Activated CD4-positive, alpha-beta T cell treated with anti-CD3 and anti-CD28 coated beads, Interleukin-2, amount 10 ng/mL, durations not matched to agents 7 days and 5 days (primary cell): ENCODE data around the gene CHID1. TPM values are rescaled to one million over a fixed set of nuclear protein-coding genes. Genes with fewer than 3 reads are reported as not detected.

ENCODE experiments used
- CTCF ChIA-PET: fragments of 350-600 bp; sonication (Branson Sonifier 250); formaldehyde crosslinking; loops from one replicate; lab custom pipeline; 2021; ENCODE audit warnings: antibody characterized with exemption; lab: Charles Lee
- POLR2A ChIA-PET: fragments of 350-600 bp; sonication (Branson Sonifier 250); formaldehyde crosslinking; loops from one replicate; lab custom pipeline; 2021; ENCODE audit warnings: antibody characterized with exemption; lab: Charles Lee
- DNase-seq: peaks from one replicate; pipeline ENCODE4 v3.0.0-alpha.2; 2020
- H3K27ac Mint-ChIP-seq: one replicate; pipeline ENCODE4 v1.8.0; 2021; ENCODE audit warnings: mild to moderate bottlenecking, moderate library complexity, mixed read lengths
- H3K27me3 Mint-ChIP-seq: one replicate; pipeline ENCODE4 v1.8.0; 2021; ENCODE audit warnings: mixed read lengths
- H3K36me3 Mint-ChIP-seq: one replicate; pipeline ENCODE4 v1.8.0; 2021; ENCODE audit warnings: low read depth, mixed read lengths
- H3K4me1 Mint-ChIP-seq: one replicate; pipeline ENCODE4 v1.8.0; 2021; ENCODE audit warnings: mixed read lengths
- H3K4me3 Mint-ChIP-seq: one replicate; pipeline ENCODE4 v1.8.0; 2021; ENCODE audit warnings: mild to moderate bottlenecking, moderate library complexity, mixed read lengths
- H3K9me3 Mint-ChIP-seq: one replicate; pipeline ENCODE4 v1.8.0; 2021; ENCODE audit warnings: mixed read lengths
- total RNA-seq, 2 experiments: library from RNA; stranded (reverse); gene quantifications; one replicate each; pipeline ENCODE4 v1.2.3, GENCODE V29; 2021

CHID1 gene
- total RNA-seq, 2 experiments from 2014 or later, result 42.6 to 45.5 TPM

- no peak for DNase-seq
- no peaks in the 10 kb centered on the region for H3K9me3 Mint-ChIP-seq
- no peak overlapping the region for H3K4me3 Mint-ChIP-seq
- ChIA-PET CTCF (no interaction called here), POLR2A (no interaction called here)
- H3K27ac Mint-ChIP-seq, result no peak overlapping the region
- H3K27me3 Mint-ChIP-seq, result no peaks in the 10 kb centered on the region
- H3K4me1 Mint-ChIP-seq, result no peaks in the 10 kb centered on the region
- H3K36me3 Mint-ChIP-seq, result peaks cover 15% of the 10 kb centered on the region
These were observed 10.9 kb downstream of the CHID1 start for GRCh38 chr11:899724-900123.

DNA sequence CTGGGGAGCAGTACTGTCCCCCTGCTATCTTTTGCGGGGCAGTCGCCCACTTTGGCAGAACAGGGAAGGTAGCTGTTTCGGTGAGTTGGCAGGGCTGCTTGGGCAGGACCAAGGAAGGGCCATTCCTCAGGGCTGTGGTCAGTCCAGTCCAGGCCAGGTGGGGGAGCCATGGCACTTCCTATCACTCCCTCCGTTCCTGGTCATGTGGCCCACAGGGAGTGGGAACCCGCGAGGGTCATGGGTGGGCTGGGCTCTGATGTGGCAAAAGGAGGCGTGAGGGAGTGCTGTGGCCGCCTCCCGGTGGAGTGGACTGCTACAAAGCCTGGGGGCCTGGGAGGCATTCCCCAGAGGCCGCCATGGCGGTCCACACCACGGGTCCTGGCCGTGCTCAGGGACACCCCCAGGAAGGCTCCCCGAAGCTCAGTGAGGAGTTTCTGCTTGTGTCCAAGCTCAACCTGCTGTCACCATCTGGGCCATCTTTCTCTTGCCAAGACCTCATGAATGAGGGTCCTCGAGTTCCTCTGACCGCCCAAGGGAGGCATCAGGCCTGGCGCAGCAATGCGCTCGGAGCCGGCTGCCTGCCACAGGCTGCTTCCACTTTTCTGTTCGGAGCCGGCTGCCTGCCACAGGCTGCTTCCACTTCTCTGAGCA, 11.9 kb downstream of the CHID1 start:
- Mint-ChIP-seq H3K9me3 (no peaks in the 10 kb centered on the region), H3K27me3 (no peaks in the 10 kb centered on the region), H3K36me3 (peaks cover 10% of the 10 kb centered on the region), H3K27ac (no peak overlapping the region), H3K4me3 (no peak overlapping the region), H3K4me1 (no peaks in the 10 kb centered on the region)
- CTCF ChIA-PET, result no interaction called here
- no peak for DNase-seq
- POLR2A ChIA-PET, result no interaction called here

- Mint-ChIP-seq H3K27me3 (no peaks in the 10 kb centered on the region), H3K4me3 (no peak overlapping the region), H3K9me3 (no peaks in the 10 kb centered on the region), H3K4me1 (no peaks in the 10 kb centered on the region), H3K27ac (no peak overlapping the region), H3K36me3 (peaks cover 8% of the 10 kb centered on the region)
- DNase-seq, result no peak
- ChIA-PET CTCF (no interaction called here), POLR2A (no interaction called here)
These were observed 12.5 kb downstream of the CHID1 start for GRCh38 chr11:898143-898511.

- Mint-ChIP-seq H3K27ac (no peak overlapping the region), H3K4me3 (no peak overlapping the region), H3K36me3 (peaks cover 8% of the 10 kb centered on the region), H3K9me3 (no peaks in the 10 kb centered on the region), H3K4me1 (no peaks in the 10 kb centered on the region), H3K27me3 (no peaks in the 10 kb centered on the region)
- POLR2A ChIA-PET, result no interaction called here
- CTCF ChIA-PET, result no interaction called here
- no peak for DNase-seq
These were observed 13.1 kb downstream of the CHID1 start for GRCh38 chr11:897253-898142.

DNA sequence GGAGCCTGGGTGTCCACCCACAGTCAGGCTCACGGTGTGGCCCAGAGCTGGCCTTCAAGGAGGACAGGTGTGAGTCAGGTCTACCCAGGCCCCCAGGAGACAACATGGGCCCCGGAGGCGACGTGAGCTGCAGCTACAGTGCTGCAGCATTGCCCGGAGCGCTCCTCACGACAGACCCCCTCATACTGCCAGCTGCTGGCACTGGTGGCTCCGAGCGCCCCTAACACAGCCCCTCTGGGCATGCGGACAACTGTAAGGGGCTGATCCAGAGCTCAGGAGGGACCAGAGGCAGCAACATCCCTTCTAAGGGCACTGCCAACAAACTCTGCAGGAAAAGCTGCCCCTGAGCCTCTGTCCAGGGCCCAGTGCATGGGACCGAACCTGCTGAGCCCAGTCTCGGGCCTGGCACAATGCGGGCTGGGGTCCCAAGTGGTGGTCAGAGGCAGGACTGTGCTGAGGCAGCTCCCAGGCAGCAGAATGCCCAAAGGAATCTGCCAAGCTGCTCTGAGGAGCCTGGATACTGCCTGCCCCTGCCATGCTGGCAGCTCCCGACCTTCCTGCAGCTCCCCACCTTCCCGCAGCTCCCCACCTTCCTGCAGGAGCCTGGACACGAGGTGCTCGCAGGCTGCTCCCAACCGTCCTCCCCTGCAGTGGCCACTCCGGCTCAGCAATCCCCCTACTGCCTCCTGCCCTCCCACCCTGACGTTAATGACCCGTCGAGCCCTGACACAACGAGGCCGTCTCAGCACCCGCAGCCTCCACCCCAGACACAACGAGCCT, 15.1 kb downstream of the CHID1 start:
- H3K4me1 Mint-ChIP-seq, result no peaks in the 10 kb centered on the region
- CTCF ChIA-PET, result interaction anchor here (0.6 kb wide), 1 partner anchor 396 kb away, joined by 3 read pairs; no protein-coding TSS in a partner anchor
- H3K9me3 Mint-ChIP-seq, result no peaks in the 10 kb centered on the region
- H3K27ac Mint-ChIP-seq, result no peak overlapping the region
- H3K36me3 Mint-ChIP-seq, result peaks cover 2% of the 10 kb centered on the region
- no peaks in the 10 kb centered on the region for H3K27me3 Mint-ChIP-seq
- POLR2A ChIA-PET, result no interaction called here
- no peak for DNase-seq
- no peak overlapping the region for H3K4me3 Mint-ChIP-seq

DNA sequence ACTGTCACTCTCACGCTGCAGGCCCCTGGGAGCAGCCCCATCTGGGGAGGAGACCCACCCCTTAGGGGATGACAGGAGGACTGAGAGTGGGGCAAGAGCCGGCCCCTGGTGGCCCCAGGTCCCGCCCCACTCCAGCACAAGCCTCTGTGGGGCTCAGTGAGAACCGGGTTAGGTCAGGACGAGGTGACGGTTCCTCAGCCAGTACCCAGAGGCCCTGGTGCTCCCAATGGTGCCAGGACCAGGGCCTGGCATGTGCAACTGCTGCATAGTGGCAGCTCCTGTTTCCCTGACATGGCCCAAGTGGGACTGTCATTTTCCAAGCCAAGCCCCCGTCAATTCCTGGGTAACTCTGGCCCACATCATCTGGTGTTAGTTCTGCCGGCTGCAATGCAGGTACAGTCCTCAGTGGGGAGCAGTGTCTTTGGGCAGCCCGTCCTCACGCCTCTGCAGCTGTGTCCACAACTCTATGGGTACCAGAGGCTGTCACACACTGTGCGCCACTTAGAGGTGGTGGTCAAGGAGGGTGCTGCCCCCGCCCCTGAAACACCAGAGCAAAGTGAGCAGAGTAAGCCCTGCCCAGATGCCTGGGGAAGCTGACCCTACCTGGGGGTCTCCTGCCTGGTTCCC, 15.9 kb downstream of the CHID1 start:
- ChIA-PET CTCF (interaction anchor here (0.7 kb wide), 1 partner anchor 21 kb away, joined by 3 read pairs; no protein-coding TSS in a partner anchor), POLR2A (no interaction called here)
- no peak for DNase-seq
- Mint-ChIP-seq H3K4me3 (no peak overlapping the region), H3K27me3 (no peaks in the 10 kb centered on the region), H3K9me3 (no peaks in the 10 kb centered on the region), H3K4me1 (no peaks in the 10 kb centered on the region), H3K27ac (no peak overlapping the region), H3K36me3 (no peaks in the 10 kb centered on the region)

DNA sequence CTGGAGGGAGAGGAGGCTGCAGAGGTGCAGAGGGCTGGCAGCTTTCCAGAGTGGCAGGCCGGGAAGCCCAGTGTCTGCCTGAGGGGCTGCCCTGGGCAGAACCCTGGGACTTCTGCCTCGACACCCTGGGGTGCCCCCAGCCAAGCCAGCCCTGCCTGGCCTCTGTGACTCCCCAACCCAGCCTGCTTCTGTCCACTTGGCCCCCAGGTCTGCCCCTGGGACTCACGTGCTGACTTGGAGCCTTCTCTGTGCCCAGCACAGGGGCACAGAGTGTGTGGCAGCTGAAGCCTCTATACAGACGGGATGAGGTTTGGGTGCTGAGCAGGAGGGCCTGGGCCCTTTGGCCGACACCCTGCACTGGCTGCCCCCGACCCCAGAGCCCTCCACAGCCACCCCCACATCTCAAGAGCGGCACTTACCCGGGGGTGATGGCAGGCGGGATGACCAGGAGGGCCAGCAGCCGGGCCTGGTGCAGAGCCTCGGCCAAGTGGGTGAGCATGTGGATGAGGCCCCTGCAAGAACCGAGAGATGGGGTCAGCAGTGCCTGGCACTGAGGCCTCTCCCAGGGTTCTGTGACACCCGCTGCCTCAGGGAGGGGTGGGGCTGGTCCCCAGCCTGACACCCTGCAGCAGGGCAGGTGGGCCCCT, 17.5 kb downstream of the CHID1 start:
- Mint-ChIP-seq H3K4me3 (no peak overlapping the region), H3K27ac (no peak overlapping the region), H3K27me3 (no peaks in the 10 kb centered on the region), H3K36me3 (no peaks in the 10 kb centered on the region), H3K9me3 (no peaks in the 10 kb centered on the region), H3K4me1 (no peaks in the 10 kb centered on the region)
- DNase-seq, result no peak
- CTCF ChIA-PET, result no interaction called here
- POLR2A ChIA-PET, result no interaction called here

- H3K4me3 Mint-ChIP-seq, result no peak overlapping the region
These were observed 19.6 kb downstream of the CHID1 start for GRCh38 chr11:890794-891540.

GRCh38 chr11:889687-890475, 20.7 kb downstream of the CHID1 start:
- H3K27me3 Mint-ChIP-seq, result no peaks in the 10 kb centered on the region
- H3K4me3 Mint-ChIP-seq, result no peak overlapping the region
- no peak overlapping the region for H3K27ac Mint-ChIP-seq
- H3K36me3 Mint-ChIP-seq, result no peaks in the 10 kb centered on the region
- DNase-seq, result no peak
- ChIA-PET CTCF (interaction anchor here (0.7 kb wide), 1 partner anchor 358 kb away, joined by 3 read pairs; no protein-coding TSS in a partner anchor), POLR2A (no interaction called here)
- no peaks in the 10 kb centered on the region for H3K9me3 Mint-ChIP-seq
- H3K4me1 Mint-ChIP-seq, result no peaks in the 10 kb centered on the region

More at GRCh38 chr11:890794-891540, 19.6 kb downstream of the CHID1 start:
- Mint-ChIP-seq H3K36me3 (no peaks in the 10 kb centered on the region), H3K4me1 (no peaks in the 10 kb centered on the region), H3K9me3 (no peaks in the 10 kb centered on the region), H3K27ac (no peak overlapping the region), H3K27me3 (no peaks in the 10 kb centered on the region)
- no peak for DNase-seq
- ChIA-PET POLR2A (no interaction called here), CTCF (no interaction called here)

DNA sequence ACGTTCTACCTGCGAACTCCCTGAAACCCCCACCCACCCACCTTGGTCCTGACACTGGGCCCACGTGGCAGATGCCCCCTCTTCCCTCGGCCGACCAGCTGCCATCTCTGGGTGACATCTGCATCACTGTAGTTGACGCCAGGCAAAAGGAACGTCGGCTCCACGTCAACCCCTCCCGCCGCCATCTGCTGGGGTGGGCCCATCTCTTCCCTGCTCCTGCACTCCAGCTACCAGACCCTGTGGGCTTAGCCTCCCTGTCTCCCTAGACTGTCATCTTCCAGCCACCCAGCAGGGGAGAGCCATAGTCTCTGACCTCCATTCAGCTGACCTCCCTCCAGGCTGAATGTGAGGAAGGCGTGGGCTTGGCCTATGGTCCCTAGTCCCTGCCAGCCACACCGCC, 21.4 kb downstream of the CHID1 start:
- Mint-ChIP-seq H3K27ac (no peak overlapping the region), H3K9me3 (no peaks in the 10 kb centered on the region), H3K4me1 (no peaks in the 10 kb centered on the region), H3K27me3 (no peaks in the 10 kb centered on the region), H3K4me3 (no peak overlapping the region), H3K36me3 (no peaks in the 10 kb centered on the region)
- DNase-seq, result no peak
- CTCF ChIA-PET, result interaction anchor here (0.7 kb wide), 1 partner anchor 357 kb away, joined by 3 read pairs; no protein-coding TSS in a partner anchor
- POLR2A ChIA-PET, result no interaction called here
